CD4-positive, alpha-beta T cell (primary cell): ENCODE data around the gene KDR. TPM values are rescaled to one million over a fixed set of nuclear protein-coding genes. Genes with fewer than 3 reads are reported as not detected.

ENCODE experiments used
- ATAC-seq: fragments of 200-7000 bp; cut with Tn5 transposase; one replicate; pipeline ENCODE4 v1.10.0; 2022; ENCODE audit warnings: mild to moderate bottlenecking; ENCODE audit not compliant: poor library complexity
- CTCF ChIA-PET: fragments of 350-600 bp; sonication (Branson Sonifier 250); formaldehyde crosslinking; loops from one replicate; lab custom pipeline; 2021; ENCODE audit warnings: antibody characterized with exemption, inconsistent platforms; lab: Charles Lee
- POLR2A ChIA-PET: fragments of 350-600 bp; sonication (Branson Sonifier 250); formaldehyde crosslinking; loops from one replicate; lab custom pipeline; 2021; ENCODE audit warnings: antibody characterized with exemption, inconsistent platforms; lab: Charles Lee
- DNase-seq, 14 experiments: peaks; one replicate each; pipeline ENCODE4 v3.0.0-alpha.2; 2013 to 2020; ENCODE audit warnings: mixed read lengths in 2 of 14
- H3K27ac ChIP-seq, 2 donors: one replicate each; pipeline versions ENCODE4 v1.5.1 to v1.7.0; 2013; ENCODE audit warnings: low read length in 2 of 2, low read depth in 1 of 2, mild to moderate bottlenecking in 1 of 2
- H3K27me3 ChIP-seq, 2 experiments: 1 replicate in 1 of 2; 2 replicates in 1 of 2; pipeline versions ENCODE4 v1.6.1 to v1.7.0; 2013; ENCODE audit warnings: low read length in 2 of 2, control low read depth in 1 of 2, mild to moderate bottlenecking in 1 of 2, moderate library complexity in 1 of 2; ENCODE audit not compliant: insufficient read depth in 2 of 2, control insufficient read depth in 1 of 2
- H3K36me3 ChIP-seq: one replicate; pipeline ENCODE4 v1.6.1; 2013; ENCODE audit warnings: low read length, control low read depth; ENCODE audit not compliant: insufficient read depth
- H3K4me1 ChIP-seq: one replicate; pipeline ENCODE4 v1.6.1; 2013; ENCODE audit warnings: low read length, control low read depth; ENCODE audit not compliant: insufficient read depth
- H3K4me3 ChIP-seq: one replicate; pipeline ENCODE4 v1.5.1; 2013; ENCODE audit warnings: mild to moderate bottlenecking, low read length, moderate library complexity
- H3K9me3 ChIP-seq, 2 experiments: 1 replicate in 1 of 2; 2 replicates in 1 of 2; pipeline versions ENCODE4 v1.6.1 to v1.7.0; 2013; ENCODE audit warnings: low read length in 2 of 2, mild to moderate bottlenecking in 2 of 2, control low read depth in 1 of 2, moderate library complexity in 1 of 2; ENCODE audit not compliant: control insufficient read depth in 1 of 2, insufficient read depth in 1 of 2
- H3K27ac Mint-ChIP-seq: one replicate; pipeline ENCODE4 v1.8.0; 2020; ENCODE audit warnings: mixed read lengths
- H3K27me3 Mint-ChIP-seq: one replicate; pipeline ENCODE4 v1.8.0; 2021; ENCODE audit warnings: mixed read lengths
- H3K36me3 Mint-ChIP-seq: one replicate; pipeline ENCODE4 v1.8.0; 2021; ENCODE audit warnings: low read depth, mixed read lengths
- H3K4me1 Mint-ChIP-seq: one replicate; pipeline ENCODE4 v1.8.0; 2021; ENCODE audit warnings: low read depth, mixed read lengths
- H3K4me3 Mint-ChIP-seq: one replicate; pipeline ENCODE4 v1.8.0; 2020; ENCODE audit warnings: mild to moderate bottlenecking, mixed read lengths
- H3K9me3 Mint-ChIP-seq: one replicate; pipeline ENCODE4 v1.8.0; 2020; ENCODE audit warnings: mixed read lengths
- intact Hi-C, 2 experiments: fragments of 100-400 bp; cut with DNase I in 1 of 2; cut with micrococcal nuclease in 1 of 2; formaldehyde crosslinking; loops; one replicate each; pipeline versions ENCODE4 v1.15.1 to v1.9.0; 2023 to 2025; cut with DNase I, micrococcal nuclease
- total RNA-seq, 174 experiments: library from RNA in 2 of 174; stranded (reverse) in 2 of 174; gene quantifications; one replicate each; pipeline ENCODE4 v1.2.3 and lab custom pipeline; 2021 to 2026
- TF ChIP-seq, protein P1 (sequence below): fragments of 200-600 bp; IDR thresholded peaks from one replicate; pipeline ENCODE4 v1.8.0; 2022; ENCODE audit warnings: antibody characterized with exemption, mild to moderate bottlenecking

The KDR gene
- total RNA-seq, 2 experiments from 2014 or later, result not detected

DNA sequence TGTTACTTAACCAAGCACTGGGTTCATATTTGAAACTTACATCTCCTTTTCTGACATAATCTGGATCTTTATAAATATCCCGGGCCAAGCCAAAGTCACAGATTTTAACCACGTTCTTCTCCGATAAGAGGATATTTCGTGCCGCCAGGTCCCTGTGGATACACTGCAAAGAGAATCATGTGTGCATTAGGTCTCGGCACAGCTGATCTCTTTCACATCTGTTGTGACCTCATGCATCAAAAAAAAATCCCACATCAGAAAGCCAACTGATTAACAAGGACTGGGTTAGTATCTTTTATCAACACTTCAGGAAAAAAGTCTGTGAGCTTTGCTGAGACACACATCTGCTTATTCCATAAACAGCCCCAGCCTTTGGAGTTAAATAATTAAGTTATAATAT lies 35.5 kb downstream of the KDR start:
- Histone ChIP-seq H3K36me3 (no peaks in the 10 kb centered on the region), H3K4me1 (no peaks in the 10 kb centered on the region), H3K27ac (no peak overlapping the region), H3K4me3 (no peak overlapping the region), H3K9me3 (no peaks in the 10 kb centered on the region), H3K27me3 (no peaks in the 10 kb centered on the region)
- Mint-ChIP-seq H3K9me3 (no peaks in the 10 kb centered on the region), H3K27ac (no peak overlapping the region), H3K4me3 (no peak overlapping the region), H3K36me3 (no peaks in the 10 kb centered on the region), H3K4me1 (no peaks in the 10 kb centered on the region), H3K27me3 (peaks cover 24% of the 10 kb centered on the region)
- no peak for ATAC-seq
- CTCF ChIA-PET, result no interaction called here
- no peak for DNase-seq
- POLR2A ChIA-PET, result no interaction called here
- TF ChIP-seq, protein P1, sequence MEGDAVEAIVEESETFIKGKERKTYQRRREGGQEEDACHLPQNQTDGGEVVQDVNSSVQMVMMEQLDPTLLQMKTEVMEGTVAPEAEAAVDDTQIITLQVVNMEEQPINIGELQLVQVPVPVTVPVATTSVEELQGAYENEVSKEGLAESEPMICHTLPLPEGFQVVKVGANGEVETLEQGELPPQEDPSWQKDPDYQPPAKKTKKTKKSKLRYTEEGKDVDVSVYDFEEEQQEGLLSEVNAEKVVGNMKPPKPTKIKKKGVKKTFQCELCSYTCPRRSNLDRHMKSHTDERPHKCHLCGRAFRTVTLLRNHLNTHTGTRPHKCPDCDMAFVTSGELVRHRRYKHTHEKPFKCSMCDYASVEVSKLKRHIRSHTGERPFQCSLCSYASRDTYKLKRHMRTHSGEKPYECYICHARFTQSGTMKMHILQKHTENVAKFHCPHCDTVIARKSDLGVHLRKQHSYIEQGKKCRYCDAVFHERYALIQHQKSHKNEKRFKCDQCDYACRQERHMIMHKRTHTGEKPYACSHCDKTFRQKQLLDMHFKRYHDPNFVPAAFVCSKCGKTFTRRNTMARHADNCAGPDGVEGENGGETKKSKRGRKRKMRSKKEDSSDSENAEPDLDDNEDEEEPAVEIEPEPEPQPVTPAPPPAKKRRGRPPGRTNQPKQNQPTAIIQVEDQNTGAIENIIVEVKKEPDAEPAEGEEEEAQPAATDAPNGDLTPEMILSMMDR, result no peak
- intact Hi-C loops, result no loop called here

DNA sequence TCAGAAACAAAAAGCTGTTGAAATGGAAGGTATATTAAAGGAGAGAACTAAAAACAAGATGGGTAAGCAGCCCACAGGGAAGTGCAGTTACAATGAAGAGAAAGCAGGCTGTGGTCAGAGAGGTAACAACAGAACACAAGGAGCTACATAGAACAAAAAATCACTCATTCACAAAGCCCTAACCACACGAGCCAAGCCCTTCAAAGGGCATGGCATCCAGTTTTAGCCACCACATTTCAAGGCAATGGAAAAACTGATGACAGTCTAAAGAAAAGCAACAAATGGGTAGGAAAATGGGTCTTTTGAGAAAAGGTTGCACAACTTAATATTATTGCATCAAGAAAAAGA lies 37.5 kb downstream of the KDR start:
- TF ChIP-seq, protein P1, result no peak
- Mint-ChIP-seq H3K27ac (no peak overlapping the region), H3K36me3 (no peaks in the 10 kb centered on the region), H3K4me3 (no peak overlapping the region), H3K27me3 (peaks cover 33% of the 10 kb centered on the region), H3K9me3 (no peaks in the 10 kb centered on the region), H3K4me1 (no peaks in the 10 kb centered on the region)
- intact Hi-C loops, result no loop called here
- no peaks in the 10 kb centered on the region for H3K9me3 ChIP-seq
- ChIA-PET POLR2A (no interaction called here), CTCF (no interaction called here)
- no peak overlapping the region for H3K4me3 ChIP-seq
- H3K36me3 ChIP-seq, result no peaks in the 10 kb centered on the region
- ATAC-seq (no peak), DNase-seq (no peak)
- H3K27ac ChIP-seq, result no peak overlapping the region
- no peaks in the 10 kb centered on the region for H3K4me1 ChIP-seq
- no peaks in the 10 kb centered on the region for H3K27me3 ChIP-seq

DNA sequence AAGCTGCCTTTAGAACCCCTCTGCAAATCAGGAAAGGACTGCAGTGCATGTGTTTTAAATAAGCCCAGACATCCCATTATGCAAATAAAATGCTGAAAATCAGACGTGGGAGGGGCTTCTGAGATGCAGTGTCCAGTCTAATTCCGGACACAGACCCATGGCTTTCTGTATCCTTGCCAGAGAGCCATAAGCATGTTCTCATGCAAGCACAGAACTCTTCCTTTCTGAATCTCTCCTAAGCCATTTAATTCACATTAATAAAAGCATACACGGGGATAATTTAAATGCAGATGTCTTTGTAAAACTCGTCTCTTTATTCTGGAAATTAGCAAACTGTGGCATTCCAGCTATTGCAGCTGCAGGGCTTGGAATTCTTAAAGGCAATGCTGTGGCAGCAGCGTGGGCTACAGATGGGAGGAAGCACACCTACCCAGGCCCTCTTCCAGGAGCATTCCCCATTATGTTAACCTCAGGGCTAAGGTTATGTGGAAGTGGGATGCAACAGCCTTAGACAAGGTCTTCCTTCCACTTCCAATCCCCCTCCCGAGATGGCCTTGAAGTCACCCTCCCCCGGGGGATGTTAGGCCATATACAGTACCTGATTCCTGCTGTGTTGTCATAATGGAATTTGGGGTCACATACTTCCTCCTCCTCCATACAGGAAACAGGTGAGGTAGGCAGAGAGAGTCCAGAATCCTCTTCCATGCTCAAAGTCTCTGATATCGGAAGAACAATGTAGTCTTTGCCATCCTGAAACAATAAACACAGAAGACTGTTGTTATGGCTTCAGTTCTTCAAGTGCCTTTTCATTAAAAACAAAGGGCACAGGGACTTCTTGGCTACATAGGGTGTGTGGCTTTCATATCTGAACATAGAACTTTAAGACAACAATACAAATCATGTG lies 38.1 kb downstream of the KDR start:
- no peaks in the 10 kb centered on the region for H3K9me3 Mint-ChIP-seq
- H3K4me1 Mint-ChIP-seq, result no peaks in the 10 kb centered on the region
- no peaks in the 10 kb centered on the region for H3K4me1 ChIP-seq
- H3K27me3 Mint-ChIP-seq, result peaks cover 36% of the 10 kb centered on the region
- no peaks in the 10 kb centered on the region for H3K36me3 Mint-ChIP-seq
- H3K27ac Mint-ChIP-seq, result no peak overlapping the region
- ChIA-PET CTCF (no interaction called here), POLR2A (no interaction called here)
- DNase-seq (no peak), ATAC-seq (no peak)
- no peaks in the 10 kb centered on the region for H3K27me3 ChIP-seq
- H3K27ac ChIP-seq, result no peak overlapping the region
- TF ChIP-seq, protein P1, result no peak
- no peak overlapping the region for H3K4me3 ChIP-seq
- intact Hi-C loops, result no loop called here
- H3K9me3 ChIP-seq, result no peaks in the 10 kb centered on the region
- H3K4me3 Mint-ChIP-seq, result no peak overlapping the region
- no peaks in the 10 kb centered on the region for H3K36me3 ChIP-seq
